Measurements from ENCODE around the gene EIF4G3. TPM values are rescaled to one million over a fixed set of nuclear protein-coding genes. Genes with fewer than 3 reads are reported as not detected.

EIF4G3 gene
- total and polyA plus RNA-seq, 9 of the 15 experiments (the other 6 are each of a cell fraction or from before 2014, with no cell fraction given): 6.7 to 40.5 (median 32.1) TPM

DNA sequence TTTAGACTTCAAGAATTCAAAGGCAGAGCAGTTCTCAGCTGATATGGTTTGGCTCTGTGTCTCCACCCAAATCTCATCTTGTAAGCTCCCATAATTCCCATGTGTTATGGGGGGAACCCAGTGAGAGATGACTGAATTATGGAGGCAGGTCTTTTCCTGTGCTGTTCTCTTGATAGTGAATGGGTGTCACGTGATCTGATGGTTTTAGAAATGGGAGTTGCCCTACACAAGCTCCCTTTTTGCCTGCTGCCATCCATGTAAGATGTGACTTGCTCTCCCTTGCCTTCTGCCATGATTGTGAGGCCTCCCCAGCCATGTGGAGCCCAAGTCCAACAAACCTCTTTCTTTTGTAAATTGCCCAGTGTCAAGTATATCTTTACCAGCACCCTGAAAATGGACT, 146.5 kb downstream of the EIF4G3 start (continued):
- TF ChIP-seq TFE3 (CRISPR knock-in tag; IDR thresholded peaks at IDR 0.05): peak; percentile 95
- TF ChIP-seq MCM3 (IDR thresholded peaks at IDR 0.05): no peak
- TF ChIP-seq USF1 (CRISPR knock-in tag; IDR thresholded peaks at IDR 0.05): peak; percentile 49
- TF ChIP-seq ZNF274 (IDR thresholded peaks at IDR 0.05; ENCODE audit: borderline replicate concordance, low read depth, low read length): no peak
- TF ChIP-seq, protein P1, sequence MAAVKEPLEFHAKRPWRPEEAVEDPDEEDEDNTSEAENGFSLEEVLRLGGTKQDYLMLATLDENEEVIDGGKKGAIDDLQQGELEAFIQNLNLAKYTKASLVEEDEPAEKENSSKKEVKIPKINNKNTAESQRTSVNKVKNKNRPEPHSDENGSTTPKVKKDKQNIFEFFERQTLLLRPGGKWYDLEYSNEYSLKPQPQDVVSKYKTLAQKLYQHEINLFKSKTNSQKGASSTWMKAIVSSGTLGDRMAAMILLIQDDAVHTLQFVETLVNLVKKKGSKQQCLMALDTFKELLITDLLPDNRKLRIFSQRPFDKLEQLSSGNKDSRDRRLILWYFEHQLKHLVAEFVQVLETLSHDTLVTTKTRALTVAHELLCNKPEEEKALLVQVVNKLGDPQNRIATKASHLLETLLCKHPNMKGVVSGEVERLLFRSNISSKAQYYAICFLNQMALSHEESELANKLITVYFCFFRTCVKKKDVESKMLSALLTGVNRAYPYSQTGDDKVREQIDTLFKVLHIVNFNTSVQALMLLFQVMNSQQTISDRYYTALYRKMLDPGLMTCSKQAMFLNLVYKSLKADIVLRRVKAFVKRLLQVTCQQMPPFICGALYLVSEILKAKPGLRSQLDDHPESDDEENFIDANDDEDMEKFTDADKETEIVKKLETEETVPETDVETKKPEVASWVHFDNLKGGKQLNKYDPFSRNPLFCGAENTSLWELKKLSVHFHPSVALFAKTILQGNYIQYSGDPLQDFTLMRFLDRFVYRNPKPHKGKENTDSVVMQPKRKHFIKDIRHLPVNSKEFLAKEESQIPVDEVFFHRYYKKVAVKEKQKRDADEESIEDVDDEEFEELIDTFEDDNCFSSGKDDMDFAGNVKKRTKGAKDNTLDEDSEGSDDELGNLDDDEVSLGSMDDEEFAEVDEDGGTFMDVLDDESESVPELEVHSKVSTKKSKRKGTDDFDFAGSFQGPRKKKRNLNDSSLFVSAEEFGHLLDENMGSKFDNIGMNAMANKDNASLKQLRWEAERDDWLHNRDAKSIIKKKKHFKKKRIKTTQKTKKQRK (IDR thresholded peaks at IDR 0.05; ENCODE audit: borderline replicate concordance, low read depth, low read length): no peak
- peak; percentile 61 for TF ChIP-seq CBFA2T2 (conservative IDR thresholded peaks at IDR 0.05)
- TF ChIP-seq, protein P2, sequence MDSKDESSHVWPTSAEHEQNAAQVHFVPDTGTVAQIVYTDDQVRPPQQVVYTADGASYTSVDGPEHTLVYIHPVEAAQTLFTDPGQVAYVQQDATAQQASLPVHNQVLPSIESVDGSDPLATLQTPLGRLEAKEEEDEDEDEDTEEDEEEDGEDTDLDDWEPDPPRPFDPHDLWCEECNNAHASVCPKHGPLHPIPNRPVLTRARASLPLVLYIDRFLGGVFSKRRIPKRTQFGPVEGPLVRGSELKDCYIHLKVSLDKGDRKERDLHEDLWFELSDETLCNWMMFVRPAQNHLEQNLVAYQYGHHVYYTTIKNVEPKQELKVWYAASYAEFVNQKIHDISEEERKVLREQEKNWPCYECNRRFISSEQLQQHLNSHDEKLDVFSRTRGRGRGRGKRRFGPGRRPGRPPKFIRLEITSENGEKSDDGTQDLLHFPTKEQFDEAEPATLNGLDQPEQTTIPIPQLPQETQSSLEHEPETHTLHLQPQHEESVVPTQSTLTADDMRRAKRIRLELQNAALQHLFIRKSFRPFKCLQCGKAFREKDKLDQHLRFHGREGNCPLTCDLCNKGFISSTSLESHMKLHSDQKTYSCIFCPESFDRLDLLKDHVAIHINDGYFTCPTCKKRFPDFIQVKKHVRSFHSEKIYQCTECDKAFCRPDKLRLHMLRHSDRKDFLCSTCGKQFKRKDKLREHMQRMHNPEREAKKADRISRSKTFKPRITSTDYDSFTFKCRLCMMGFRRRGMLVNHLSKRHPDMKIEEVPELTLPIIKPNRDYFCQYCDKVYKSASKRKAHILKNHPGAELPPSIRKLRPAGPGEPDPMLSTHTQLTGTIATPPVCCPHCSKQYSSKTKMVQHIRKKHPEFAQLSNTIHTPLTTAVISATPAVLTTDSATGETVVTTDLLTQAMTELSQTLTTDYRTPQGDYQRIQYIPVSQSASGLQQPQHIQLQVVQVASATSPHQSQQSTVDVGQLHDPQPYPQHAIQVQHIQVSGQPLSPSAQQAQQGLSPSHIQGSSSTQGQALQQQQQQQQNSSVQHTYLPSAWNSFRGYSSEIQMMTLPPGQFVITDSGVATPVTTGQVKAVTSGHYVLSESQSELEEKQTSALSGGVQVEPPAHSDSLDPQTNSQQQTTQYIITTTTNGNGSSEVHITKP (IDR thresholded peaks at IDR 0.05; ENCODE audit: partially characterized antibody): peak; percentile 82
- TF ChIP-seq ZNF583 (CRISPR knock-in tag; IDR thresholded peaks at IDR 0.05): no peak
- no peak for TF ChIP-seq SRF (CRISPR knock-in tag; IDR thresholded peaks at IDR 0.05)
- TF ChIP-seq TOE1 (IDR thresholded peaks at IDR 0.05; ENCODE audit: borderline replicate concordance): peak; percentile 92
- no peak for TF ChIP-seq TOE1 (CRISPR knock-in tag; IDR thresholded peaks at IDR 0.05; ENCODE audit: borderline replicate concordance, low read depth)
- TF ChIP-seq, protein P3, sequence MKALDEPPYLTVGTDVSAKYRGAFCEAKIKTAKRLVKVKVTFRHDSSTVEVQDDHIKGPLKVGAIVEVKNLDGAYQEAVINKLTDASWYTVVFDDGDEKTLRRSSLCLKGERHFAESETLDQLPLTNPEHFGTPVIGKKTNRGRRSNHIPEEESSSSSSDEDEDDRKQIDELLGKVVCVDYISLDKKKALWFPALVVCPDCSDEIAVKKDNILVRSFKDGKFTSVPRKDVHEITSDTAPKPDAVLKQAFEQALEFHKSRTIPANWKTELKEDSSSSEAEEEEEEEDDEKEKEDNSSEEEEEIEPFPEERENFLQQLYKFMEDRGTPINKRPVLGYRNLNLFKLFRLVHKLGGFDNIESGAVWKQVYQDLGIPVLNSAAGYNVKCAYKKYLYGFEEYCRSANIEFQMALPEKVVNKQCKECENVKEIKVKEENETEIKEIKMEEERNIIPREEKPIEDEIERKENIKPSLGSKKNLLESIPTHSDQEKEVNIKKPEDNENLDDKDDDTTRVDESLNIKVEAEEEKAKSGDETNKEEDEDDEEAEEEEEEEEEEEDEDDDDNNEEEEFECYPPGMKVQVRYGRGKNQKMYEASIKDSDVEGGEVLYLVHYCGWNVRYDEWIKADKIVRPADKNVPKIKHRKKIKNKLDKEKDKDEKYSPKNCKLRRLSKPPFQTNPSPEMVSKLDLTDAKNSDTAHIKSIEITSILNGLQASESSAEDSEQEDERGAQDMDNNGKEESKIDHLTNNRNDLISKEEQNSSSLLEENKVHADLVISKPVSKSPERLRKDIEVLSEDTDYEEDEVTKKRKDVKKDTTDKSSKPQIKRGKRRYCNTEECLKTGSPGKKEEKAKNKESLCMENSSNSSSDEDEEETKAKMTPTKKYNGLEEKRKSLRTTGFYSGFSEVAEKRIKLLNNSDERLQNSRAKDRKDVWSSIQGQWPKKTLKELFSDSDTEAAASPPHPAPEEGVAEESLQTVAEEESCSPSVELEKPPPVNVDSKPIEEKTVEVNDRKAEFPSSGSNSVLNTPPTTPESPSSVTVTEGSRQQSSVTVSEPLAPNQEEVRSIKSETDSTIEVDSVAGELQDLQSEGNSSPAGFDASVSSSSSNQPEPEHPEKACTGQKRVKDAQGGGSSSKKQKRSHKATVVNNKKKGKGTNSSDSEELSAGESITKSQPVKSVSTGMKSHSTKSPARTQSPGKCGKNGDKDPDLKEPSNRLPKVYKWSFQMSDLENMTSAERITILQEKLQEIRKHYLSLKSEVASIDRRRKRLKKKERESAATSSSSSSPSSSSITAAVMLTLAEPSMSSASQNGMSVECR (CRISPR knock-in tag; IDR thresholded peaks at IDR 0.05): no peak

Measured in K562 (cell line).